Ishikawa (cell line): ENCODE measurements around the gene RNF113B.

ENCODE experiments used
- CEBPB ChIP-seq: IDR thresholded peaks from 2 replicates; pipeline ENCODE4 v1.6.1; 2012
- EP300 ChIP-seq: IDR thresholded peaks from 2 replicates; pipeline ENCODE4 v1.6.1; 2012; ENCODE audit warnings: borderline replicate concordance
- FOXM1 ChIP-seq: IDR thresholded peaks from 2 replicates; pipeline ENCODE4 v1.6.1; 2012; ENCODE audit warnings: low read depth, borderline replicate concordance
- TCF12 ChIP-seq: IDR thresholded peaks from 2 replicates; pipeline ENCODE4 v1.6.1; 2012; ENCODE audit warnings: low read depth
- TF ChIP-seq, protein P1 (sequence below): IDR thresholded peaks from 2 replicates; pipeline ENCODE4 v1.6.1; 2012; ENCODE audit warnings: low read depth, mild to moderate bottlenecking
- TF ChIP-seq, protein P2 (sequence below): IDR thresholded peaks from 2 replicates; pipeline ENCODE4 v1.6.1; 2012

DNA sequence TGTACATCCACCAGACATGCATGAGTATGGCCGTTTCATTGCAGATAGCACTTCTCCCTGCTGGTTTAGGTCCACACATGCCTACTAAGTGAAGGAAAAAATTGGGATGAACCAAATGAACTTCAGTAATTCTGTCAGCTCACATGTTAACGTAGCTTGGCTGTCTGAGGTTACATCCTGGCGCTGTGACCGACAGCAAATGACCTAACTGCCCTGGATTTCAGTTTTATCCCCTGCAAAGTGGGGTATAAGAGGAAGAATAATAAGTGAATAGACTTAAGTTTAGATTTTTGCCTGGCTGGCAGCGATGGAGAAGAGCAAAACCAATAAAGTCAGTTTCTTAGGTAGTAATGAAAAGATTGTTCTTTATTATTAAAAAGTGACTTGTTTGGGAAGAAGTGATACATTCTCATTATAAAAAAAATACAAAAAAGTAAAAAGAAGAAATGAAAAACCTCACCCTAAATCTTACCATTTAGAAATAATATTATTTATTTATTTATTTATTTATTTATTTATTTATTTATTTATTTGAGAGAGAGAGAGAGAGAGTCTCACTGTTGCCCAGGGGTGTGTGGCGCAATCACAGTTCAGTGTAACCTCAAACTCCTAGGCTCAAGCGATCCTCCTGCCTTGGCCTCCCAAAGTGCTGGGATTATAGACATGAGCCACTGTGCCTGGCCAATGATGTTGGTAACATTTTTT lies 4.2 kb upstream of the RNF113B start:
- TF ChIP-seq, protein P1, sequence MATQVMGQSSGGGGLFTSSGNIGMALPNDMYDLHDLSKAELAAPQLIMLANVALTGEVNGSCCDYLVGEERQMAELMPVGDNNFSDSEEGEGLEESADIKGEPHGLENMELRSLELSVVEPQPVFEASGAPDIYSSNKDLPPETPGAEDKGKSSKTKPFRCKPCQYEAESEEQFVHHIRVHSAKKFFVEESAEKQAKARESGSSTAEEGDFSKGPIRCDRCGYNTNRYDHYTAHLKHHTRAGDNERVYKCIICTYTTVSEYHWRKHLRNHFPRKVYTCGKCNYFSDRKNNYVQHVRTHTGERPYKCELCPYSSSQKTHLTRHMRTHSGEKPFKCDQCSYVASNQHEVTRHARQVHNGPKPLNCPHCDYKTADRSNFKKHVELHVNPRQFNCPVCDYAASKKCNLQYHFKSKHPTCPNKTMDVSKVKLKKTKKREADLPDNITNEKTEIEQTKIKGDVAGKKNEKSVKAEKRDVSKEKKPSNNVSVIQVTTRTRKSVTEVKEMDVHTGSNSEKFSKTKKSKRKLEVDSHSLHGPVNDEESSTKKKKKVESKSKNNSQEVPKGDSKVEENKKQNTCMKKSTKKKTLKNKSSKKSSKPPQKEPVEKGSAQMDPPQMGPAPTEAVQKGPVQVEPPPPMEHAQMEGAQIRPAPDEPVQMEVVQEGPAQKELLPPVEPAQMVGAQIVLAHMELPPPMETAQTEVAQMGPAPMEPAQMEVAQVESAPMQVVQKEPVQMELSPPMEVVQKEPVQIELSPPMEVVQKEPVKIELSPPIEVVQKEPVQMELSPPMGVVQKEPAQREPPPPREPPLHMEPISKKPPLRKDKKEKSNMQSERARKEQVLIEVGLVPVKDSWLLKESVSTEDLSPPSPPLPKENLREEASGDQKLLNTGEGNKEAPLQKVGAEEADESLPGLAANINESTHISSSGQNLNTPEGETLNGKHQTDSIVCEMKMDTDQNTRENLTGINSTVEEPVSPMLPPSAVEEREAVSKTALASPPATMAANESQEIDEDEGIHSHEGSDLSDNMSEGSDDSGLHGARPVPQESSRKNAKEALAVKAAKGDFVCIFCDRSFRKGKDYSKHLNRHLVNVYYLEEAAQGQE, result no peak
- TF ChIP-seq TCF12 (no peak), CEBPB (0 out of 2 replicates have a peak, but pooled peaks have one; percentile 17), FOXM1 (no peak), EP300 (no peak)
- TF ChIP-seq, protein P2, sequence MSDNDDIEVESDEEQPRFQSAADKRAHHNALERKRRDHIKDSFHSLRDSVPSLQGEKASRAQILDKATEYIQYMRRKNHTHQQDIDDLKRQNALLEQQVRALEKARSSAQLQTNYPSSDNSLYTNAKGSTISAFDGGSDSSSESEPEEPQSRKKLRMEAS, result no peak
